ENCODE data around the gene RAPSN. TPM values are rescaled to one million over a fixed set of nuclear protein-coding genes. Genes with fewer than 3 reads are reported as not detected.

Gene RAPSN
- total RNA-seq, 1 donor from 2014 or later: not detected

GRCh38 chr11:47425611-47426010 lies 23.3 kb downstream of the RAPSN start:
- Histone ChIP-seq H3K4me2 (peak overlapping the region; percentile 98), H3K79me2 (ENCODE audit: low read depth) (peaks cover 20% of the 10 kb centered on the region), H3K4me3 (peak overlapping the region; percentile 71), H3K9me3 (ENCODE audit: low read depth) (no peaks in the 10 kb centered on the region), H2AFZ (replicated peaks) (peak overlapping the region; percentile 99), H3K9ac (peak overlapping the region; percentile 96), H3K4me1 (peaks cover 5% of the 10 kb centered on the region), H4K20me1 (ENCODE audit: low read depth) (no peaks in the 10 kb centered on the region), H3F3A (ENCODE audit: low read depth) (peaks cover 8% of the 10 kb centered on the region), H3K27ac (no peak overlapping the region), H3K36me3 (no peaks in the 10 kb centered on the region), H3K27me3 (no peaks in the 10 kb centered on the region)
- H3K27ac Mint-ChIP-seq: peak overlapping the region; percentile 100
- H3K4me3 Mint-ChIP-seq: peak overlapping the region; percentile 100
- peaks cover 19% of the 10 kb centered on the region for H3K36me3 Mint-ChIP-seq
- H3K9me3 Mint-ChIP-seq: no peaks in the 10 kb centered on the region
- peaks cover 4% of the 10 kb centered on the region for H3K27me3 Mint-ChIP-seq (ENCODE audit: insufficient read depth, low read depth)
- TF ChIP-seq EZH2 (IDR thresholded peaks at IDR 0.05) (no peak), EZH2phosphoT487 (IDR thresholded peaks at IDR 0.05) (no peak), CTCF (IDR thresholded peaks at IDR 0.05) (no peak)
- peaks cover 20% of the 10 kb centered on the region for H3K4me1 Mint-ChIP-seq
- peak; percentile 29 for DNase-seq (ENCODE audit: low spot score)

GRCh38 chr11:47418454-47419259 lies 30.3 kb downstream of the RAPSN start:
- no peaks in the 10 kb centered on the region for H4K20me1 ChIP-seq (ENCODE audit: low read depth)
- H2AFZ ChIP-seq (replicated peaks): no peak overlapping the region
- no peaks in the 10 kb centered on the region for H3F3A ChIP-seq (ENCODE audit: low read depth)
- no peaks in the 10 kb centered on the region for H3K9me3 Mint-ChIP-seq
- no peaks in the 10 kb centered on the region for H3K9me3 ChIP-seq (ENCODE audit: low read depth)
- H3K27me3 ChIP-seq: no peaks in the 10 kb centered on the region
- H3K79me2 ChIP-seq (ENCODE audit: low read depth): no peaks in the 10 kb centered on the region
- peaks cover 33% of the 10 kb centered on the region for H3K36me3 Mint-ChIP-seq
- no peaks in the 10 kb centered on the region for H3K4me1 ChIP-seq
- no peak overlapping the region for H3K4me2 ChIP-seq
- DNase-seq (ENCODE audit: low spot score): peak; percentile 0
- peaks cover 5% of the 10 kb centered on the region for H3K27me3 Mint-ChIP-seq (ENCODE audit: insufficient read depth, low read depth)
- no peak overlapping the region for H3K4me3 ChIP-seq
- H3K36me3 ChIP-seq: no peaks in the 10 kb centered on the region
- TF ChIP-seq EZH2phosphoT487 (IDR thresholded peaks at IDR 0.05): no peak
- no peak for TF ChIP-seq EZH2 (IDR thresholded peaks at IDR 0.05)
- no peak for TF ChIP-seq CTCF (IDR thresholded peaks at IDR 0.05)
- no peak overlapping the region for H3K27ac ChIP-seq
- H3K27ac Mint-ChIP-seq: no peak overlapping the region
- no peak overlapping the region for H3K9ac ChIP-seq
- H3K4me1 Mint-ChIP-seq: peaks cover 9% of the 10 kb centered on the region
- H3K4me3 Mint-ChIP-seq: no peak overlapping the region

DNA sequence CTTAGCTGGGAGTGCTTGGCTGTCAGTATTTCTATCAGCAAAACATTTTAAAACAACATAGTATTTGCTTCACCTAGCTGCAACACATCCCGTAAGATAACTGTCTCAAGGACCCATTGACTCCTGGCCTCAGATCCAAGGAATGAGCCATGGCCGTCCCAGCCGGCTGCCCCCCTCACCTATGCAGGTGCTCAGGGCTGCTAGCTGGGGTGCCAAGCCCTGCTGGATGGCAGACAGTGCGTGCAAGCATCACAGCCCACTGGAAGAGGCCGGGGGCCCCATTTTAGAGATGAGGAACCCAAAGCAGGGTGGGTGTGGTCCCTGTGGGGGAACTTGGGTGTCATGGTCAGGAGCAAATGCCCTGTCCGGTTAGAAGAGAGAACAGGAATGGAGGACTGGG lies 31.2 kb downstream of the RAPSN start:
- H2AFZ ChIP-seq (replicated peaks): no peak overlapping the region
- H3K27me3 ChIP-seq: no peaks in the 10 kb centered on the region
- no peak for TF ChIP-seq CTCF (IDR thresholded peaks at IDR 0.05)
- TF ChIP-seq EZH2phosphoT487 (IDR thresholded peaks at IDR 0.05): no peak
- TF ChIP-seq EZH2 (IDR thresholded peaks at IDR 0.05): no peak
- no peak overlapping the region for H3K4me2 ChIP-seq
- H3K4me1 ChIP-seq: no peaks in the 10 kb centered on the region
- no peaks in the 10 kb centered on the region for H3K36me3 ChIP-seq
- no peak overlapping the region for H3K27ac Mint-ChIP-seq
- H3K27me3 Mint-ChIP-seq (ENCODE audit: insufficient read depth, low read depth): peaks cover 5% of the 10 kb centered on the region
- no peaks in the 10 kb centered on the region for H4K20me1 ChIP-seq (ENCODE audit: low read depth)
- no peak overlapping the region for H3K27ac ChIP-seq
- H3K79me2 ChIP-seq (ENCODE audit: low read depth): no peaks in the 10 kb centered on the region
- peaks cover 34% of the 10 kb centered on the region for H3K36me3 Mint-ChIP-seq
- no peak overlapping the region for H3K4me3 Mint-ChIP-seq
- H3K9me3 Mint-ChIP-seq: no peaks in the 10 kb centered on the region
- no peaks in the 10 kb centered on the region for H3K9me3 ChIP-seq (ENCODE audit: low read depth)
- H3K9ac ChIP-seq: no peak overlapping the region
- H3K4me1 Mint-ChIP-seq: peaks cover 9% of the 10 kb centered on the region
- no peak for DNase-seq (ENCODE audit: low spot score)
- H3F3A ChIP-seq (ENCODE audit: low read depth): no peaks in the 10 kb centered on the region
- no peak overlapping the region for H3K4me3 ChIP-seq

Measured in neural progenitor cell (in vitro differentiated cells).